NOMO-1 (cell line): ENCODE results near the gene RIPK1.
"Not testable (repeated sequence)": the region's sequence is repeated elsewhere in the genome, so short reads cannot be mapped to it uniquely, and the experiment has no call there.

Experiments used
- DNase-seq, 2 experiments: peaks; one replicate each; lab custom pipeline; 2025; ENCODE audit not compliant: unreplicated experiment in 2 of 2; lab: John Stamatoyannopoulos, UW

RIPK1 gene

DNA sequence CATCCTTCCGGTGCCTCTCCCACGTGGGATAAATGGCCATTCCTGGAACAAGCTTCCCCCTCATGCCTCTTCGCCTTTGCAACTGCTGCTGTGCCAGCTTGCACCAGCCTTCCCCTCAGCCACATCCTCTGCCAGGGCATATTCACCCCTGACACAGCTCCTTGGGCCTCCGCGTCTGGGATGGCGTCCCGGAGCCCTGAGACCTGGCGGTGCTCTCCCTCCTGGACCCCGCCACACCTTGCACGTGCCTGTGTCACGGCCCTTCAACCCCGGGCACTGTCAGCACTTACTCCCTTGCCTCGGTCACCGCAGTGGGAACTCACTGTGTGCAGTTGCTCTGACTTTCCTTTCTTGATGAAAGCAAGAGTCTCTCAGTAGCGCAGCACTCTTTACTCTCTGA lies 63.4 kb downstream of the RIPK1 start:
- no peak for DNase-seq

- DNase-seq = no peak
Measured at GRCh38 chr6:3133515-3133914, 65.2 kb downstream of the RIPK1 start.

- no peak for DNase-seq
Measured at GRCh38 chr6:3135668-3136291, 67.5 kb downstream of the RIPK1 start.

DNA sequence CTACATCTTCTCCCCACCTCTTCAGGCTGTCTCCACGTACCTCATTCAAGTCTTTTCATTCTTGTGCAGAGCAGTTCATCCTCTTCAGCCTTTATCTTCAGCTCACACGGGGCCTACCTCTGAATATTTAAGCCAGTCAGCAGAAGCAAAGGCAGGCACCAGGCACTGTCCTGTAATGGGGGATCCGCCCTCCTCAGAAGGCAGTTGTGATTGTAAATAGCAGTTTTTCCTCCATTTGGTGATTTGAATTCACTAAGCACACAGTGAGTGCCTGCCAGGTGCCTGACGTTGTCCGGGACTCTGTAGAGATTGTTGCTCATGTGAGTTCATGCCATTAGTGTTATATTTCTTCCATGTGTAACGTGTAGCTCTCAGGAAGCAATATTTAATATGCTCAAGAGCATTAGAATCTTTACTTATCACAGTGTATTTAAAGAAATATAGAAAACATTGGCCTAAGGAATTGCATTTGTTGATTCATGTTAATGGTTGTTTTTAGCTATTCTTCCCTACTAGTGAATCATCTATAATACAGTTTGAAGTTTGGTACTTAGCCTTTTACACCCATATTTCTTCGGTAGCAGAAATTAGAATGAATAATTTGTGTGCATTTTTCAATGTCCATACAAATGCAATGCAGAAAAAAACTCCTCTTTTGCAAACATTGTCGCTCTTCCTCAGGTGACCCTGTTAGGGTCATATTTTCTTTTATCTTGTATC lies 68.2 kb downstream of the RIPK1 start:
- DNase-seq = no peak

DNA sequence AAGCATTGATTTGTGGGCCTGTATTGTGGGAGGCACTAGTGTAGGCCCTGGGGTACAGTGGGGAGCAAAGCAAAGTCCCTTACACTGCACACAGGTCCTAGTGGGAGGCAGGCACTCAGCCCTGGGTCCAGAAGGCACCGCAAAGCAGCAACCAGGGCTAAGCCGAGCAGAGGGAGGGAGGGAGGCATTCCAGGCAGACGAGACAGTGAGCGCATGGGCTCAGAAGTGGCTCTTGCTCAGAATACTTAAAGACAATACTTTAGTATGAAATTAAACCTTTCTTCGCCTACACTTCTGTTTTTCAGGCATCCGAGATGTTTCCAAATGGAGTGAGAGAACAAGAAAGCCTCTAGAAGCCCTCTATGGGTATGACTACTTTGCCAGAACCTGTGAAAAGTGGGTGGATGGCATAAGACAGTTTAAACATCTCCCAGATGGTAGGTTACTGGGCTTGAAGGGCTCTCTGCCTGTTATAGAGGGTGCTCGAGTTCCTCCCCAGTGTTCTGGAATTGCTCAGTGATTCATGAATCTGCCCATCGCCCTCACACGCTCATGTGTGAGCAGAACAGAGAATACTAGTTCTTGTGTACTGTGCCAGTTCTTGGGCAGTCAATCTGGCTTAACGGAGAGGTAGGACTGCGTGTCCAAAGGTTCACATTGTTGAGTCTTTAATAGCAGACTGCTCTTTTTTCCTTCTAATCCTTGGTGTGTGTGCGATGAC lies 68.9 kb downstream of the RIPK1 start:
- no peak for DNase-seq

DNA sequence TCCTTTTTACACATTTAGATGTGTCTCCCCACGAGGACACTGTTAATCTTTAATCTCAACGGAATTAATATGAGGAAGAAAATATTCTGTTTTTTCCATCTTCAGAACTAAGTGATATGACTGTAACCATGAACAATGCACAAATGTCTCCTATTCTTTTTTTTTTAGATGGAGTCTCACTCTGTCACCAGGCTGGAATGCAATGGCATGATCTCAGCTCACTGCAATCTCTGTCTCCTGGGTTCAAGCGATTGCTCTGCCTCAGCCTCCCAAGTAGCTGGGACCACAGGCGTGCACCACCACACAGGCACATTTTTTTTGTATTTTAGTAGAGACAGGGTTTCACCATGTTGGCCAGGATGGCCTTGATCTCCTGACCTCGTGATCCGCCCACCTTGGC lies 69.6 kb downstream of the RIPK1 start:
- DNase-seq = not testable (repeated sequence)

DNA sequence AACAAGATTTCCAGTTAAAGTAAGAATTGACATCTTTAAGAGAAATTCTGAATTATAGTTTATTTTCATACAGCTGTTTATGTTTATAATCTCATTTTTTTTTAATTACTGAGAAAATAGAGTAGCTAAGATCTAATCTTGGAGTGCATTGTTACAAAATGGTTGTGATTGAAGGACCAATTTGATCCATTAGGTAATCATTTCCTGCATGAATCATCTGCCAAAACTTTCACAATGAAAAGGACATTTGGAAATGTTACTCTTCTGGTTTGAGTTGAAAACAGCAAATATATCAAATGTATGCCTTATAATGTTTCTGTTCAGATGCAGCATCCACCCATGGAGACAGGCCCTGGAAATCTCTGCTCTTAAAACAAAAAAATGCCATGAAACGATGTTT lies 70.0 kb downstream of the RIPK1 start:
- peak; percentile 20 to 49 for DNase-seq

- DNase-seq = peak; percentile 37 to 38
Measured at GRCh38 chr6:3139090-3139903, 71.0 kb downstream of the RIPK1 start.

DNA sequence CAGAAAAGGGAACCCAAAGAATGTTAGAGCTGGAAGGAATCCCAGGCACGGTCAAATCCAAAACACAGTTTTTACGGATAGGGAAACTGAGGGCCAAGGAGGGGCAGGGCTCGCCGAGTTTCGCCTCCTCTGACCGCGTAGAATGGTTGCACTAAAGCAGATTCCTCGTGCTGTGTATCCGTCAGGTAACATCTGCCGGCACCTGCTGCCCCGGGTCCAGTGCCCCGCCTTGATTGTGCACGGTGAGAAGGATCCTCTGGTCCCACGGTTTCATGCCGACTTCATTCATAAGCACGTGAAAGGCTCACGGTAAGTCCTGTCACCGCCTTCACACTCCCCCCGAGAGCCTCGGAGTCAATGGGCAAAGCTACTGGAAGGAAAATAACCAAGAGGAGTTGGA lies 71.9 kb downstream of the RIPK1 start:
- DNase-seq = no peak

- DNase-seq = no peak
Measured at GRCh38 chr6:3142536-3142935, 74.2 kb downstream of the RIPK1 start.

- no peak for DNase-seq
Measured at GRCh38 chr6:3143158-3143557, 74.9 kb downstream of the RIPK1 start.

DNA sequence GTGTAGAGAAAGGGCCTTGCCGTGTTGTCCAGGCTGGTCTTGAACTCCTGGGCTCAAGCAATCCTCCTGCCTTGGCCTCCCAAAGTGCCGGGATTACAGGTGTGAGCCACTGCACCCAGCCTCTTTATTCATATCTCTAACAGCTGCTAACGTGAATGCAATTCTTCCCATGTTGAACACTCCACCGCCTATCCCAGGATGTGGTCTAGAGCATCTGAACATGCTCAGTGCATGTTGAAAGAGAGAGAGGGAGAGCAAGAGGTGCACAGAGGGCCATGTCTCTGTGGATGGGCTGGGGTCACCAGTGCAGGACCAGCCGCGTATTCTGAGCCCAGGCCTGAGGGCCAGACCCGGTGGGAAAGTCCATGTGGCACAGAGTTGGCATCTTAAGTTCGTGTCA lies 76.3 kb downstream of the RIPK1 start:
- DNase-seq = no peak

DNA sequence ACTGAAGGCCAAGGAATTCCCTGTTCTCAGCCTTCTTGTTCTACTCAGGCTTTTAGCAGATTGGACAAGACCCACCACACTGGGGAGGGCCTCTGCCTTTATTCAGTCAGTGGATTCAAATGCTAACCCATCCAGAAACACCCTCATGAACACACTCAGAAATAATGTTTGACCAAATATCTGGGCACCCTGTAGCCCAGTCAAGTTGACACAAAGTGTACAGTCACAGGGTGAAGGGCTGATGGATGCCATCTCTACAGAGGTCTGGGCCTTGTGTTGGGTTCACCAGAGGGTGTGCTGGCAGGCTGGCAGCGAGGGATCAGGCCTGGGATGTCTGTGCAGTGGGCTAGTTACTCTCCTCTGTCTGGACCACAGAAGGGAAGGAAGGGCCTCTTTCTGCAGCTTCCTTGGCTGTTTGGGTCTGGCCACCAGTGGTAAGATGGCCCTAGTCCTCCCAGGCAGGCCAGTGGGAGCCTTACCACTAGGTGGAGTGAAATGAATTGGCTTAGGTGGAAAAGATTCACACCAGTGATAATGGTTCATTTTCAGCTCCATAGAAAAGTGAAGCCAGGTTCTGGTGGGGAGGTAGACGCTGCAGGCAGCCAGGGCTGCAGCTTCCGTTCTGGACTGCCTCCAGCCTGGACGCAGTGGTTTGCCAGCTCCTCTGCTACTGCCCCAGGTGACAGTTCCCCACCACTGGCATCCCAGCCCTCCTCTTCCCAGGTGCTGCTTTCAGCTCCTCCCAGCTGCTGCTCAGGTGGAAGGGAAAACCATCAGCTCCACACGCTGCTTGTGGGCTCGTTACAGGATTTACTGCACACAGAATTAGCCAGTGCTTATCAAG lies 79.8 kb downstream of the RIPK1 start:
- no peak for DNase-seq

- no peak for DNase-seq
Measured at GRCh38 chr6:3151691-3152090, 83.4 kb downstream of the RIPK1 start.

DNA sequence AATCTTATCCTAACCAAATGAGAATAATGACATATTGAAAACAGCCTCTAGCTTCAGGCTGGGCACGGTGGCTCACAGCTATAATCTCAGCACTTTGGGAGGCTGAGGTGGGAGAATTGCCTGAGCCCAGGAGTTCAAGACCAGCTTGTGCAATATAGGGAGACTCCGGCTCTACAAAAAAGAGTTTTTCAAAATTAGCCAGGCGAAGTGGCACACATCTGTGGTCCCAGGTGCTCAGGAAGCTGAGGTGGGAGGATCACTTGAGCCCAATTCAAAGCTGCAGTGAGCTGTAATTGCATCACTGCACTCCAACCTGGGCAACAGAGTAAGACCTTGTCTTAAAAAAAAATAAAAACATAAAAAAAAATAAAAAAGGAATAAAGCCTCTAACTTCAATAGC lies 84.4 kb downstream of the RIPK1 start:
- DNase-seq = no peak

DNA sequence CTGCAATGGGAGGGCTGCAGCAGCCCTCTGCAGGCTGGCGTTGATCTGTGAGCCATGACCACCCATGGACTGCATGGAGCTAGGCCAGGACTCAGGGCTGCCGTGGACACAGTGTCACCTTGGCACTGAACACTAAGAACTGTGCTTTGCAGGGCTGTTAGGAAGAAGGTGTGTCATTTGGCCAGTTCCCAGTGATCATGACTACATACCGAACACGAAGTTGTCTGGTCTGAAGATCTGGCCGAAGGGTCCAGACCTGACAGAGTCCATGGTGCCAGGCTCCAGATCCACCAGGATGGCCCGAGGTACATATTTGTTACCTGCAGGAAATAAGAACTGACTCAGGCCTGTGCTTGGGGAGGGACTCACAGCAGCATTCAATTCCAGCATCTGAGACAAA lies 87.1 kb downstream of the RIPK1 start:
- DNase-seq = not testable (repeated sequence)

DNA sequence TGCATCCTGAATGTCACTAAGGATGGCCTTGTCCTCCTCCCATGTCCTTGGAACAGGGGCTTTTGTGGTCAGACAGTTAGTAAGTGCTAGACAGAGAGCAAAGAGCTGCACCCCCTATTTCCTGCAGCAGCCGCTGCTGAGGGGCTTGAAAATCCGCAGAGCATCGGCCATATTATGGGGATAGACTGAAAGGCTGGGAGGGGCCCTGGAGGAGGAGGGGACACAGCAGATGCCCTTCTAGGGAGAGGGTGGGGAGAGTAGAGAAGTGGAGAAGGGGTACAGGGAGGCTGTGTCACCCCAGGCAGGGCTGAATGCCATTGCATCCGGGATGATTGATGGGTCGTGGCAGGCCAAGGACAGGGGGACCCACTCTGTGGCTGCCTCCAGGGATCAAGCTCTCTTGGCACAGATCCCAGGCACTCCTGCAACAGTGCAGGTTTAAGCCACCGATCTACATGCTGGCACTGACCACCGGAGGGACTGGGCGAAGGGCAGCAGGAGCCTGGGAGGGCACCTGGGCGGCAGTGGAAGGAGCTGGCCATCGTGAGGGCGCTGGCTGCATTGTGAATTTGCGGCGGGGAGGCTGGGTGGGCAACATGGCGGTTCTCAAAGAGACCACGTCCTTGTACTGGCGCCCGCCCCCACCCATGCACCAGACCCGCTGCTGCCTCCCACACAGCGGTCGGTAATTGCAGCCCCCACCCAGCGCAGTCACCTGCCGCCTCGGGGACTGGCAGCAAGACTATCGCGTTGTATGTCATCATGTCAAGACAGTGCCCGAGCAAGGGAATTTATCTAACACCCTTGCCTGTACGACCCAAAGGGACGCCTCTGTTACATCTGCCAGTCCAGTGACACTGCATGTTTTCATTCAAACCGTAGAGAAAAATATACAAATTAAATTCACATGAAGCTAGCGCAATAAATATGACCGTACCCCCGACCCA lies 88.2 kb downstream of the RIPK1 start:
- peak in 1 of 2 experiments; percentile 20 for DNase-seq

GRCh38 chr6:3157131-3157933 lies 89.0 kb downstream of the RIPK1 start, which contains the start of gene TUBB2A:
Gene TUBB2A (minus strand): TSS chr6:3157544. CDS start chr6:3157463, 81 bp downstream.
- peak; percentile 44 to 74 for DNase-seq
